Stimulated activated CD8-positive, alpha-beta memory T cell treated with anti-CD3 and anti-CD28 coated beads, Interleukin-7, amount 100 ng/mL, for 24 hours (primary cell): Measurements from ENCODE around the gene CHERP.
"Not testable (repeated sequence)": the region's sequence is repeated elsewhere in the genome, so short reads cannot be mapped to it uniquely, and the experiment has no call there.

Experiments used
- DNase-seq: peaks from one replicate; pipeline ENCODE4 v3.0.0-alpha.2; 2020; ENCODE audit warnings: low read depth

Gene CHERP

DNA sequence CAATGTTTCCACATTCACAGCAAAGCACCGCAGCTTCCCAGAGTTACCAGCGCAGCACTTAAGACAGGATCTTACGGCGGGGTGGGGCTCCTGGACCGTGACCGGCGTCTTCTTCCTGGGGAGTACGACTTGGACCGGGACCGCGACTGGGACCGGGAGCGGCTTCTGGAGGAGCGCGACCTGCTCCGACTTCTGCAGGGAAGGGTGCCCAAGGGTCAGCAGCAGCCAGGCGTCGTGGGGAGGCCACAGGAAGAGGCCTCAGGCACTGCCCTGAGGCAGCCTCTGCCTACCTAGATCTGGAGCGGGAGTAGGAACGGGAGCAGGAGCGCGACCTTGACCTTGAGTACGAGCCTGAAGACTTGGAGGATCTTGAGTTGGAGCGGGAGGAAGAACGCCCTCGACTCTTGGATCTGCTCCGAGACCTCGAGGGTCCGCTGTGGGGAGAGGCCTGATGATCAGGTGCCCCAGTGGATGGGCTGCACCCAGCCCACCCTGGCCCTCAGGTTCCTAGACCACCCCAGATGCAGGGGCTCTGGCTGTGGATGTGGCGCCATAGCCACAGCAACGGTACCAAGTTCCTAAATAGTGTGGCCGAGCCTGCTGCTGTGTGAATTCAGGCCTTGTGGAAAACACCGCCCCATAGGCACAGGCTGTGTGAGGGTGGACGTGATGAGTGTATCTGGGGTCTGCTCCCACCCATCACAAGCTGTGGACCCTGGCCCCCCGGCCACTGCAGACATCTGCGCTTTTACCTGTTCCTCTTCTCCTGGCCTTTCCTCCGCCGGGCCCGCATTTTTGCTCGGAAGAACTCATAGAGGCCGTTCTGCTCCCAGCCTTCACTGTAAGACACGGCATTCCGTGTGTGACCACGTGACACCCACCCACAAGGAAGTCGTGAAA lies 21.9 kb downstream of the CHERP start:
- DNase-seq, result no peak

DNA sequence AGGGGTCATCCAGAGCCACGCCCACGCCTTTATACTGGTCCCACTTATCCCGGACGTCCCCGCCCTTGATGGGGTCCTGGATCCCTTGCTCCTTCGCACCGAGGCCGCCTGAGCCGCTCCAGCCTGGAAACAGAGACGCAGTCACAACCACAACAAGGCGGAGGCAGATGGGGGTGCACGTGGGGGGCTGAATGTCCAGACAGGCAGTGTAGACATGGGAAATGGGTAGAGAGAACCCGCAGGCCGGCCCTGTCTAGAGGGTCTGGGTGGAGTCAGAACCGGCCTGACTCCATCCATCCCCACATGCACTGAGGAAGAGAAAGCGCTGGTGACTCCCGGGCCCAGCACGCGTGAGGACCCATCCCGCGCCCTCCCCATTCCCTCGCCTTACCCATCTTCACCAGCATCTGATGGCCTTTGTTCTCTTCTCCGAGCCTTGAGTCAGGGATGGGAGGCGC lies 23.0 kb downstream of the CHERP start:
- no peak for DNase-seq

DNA sequence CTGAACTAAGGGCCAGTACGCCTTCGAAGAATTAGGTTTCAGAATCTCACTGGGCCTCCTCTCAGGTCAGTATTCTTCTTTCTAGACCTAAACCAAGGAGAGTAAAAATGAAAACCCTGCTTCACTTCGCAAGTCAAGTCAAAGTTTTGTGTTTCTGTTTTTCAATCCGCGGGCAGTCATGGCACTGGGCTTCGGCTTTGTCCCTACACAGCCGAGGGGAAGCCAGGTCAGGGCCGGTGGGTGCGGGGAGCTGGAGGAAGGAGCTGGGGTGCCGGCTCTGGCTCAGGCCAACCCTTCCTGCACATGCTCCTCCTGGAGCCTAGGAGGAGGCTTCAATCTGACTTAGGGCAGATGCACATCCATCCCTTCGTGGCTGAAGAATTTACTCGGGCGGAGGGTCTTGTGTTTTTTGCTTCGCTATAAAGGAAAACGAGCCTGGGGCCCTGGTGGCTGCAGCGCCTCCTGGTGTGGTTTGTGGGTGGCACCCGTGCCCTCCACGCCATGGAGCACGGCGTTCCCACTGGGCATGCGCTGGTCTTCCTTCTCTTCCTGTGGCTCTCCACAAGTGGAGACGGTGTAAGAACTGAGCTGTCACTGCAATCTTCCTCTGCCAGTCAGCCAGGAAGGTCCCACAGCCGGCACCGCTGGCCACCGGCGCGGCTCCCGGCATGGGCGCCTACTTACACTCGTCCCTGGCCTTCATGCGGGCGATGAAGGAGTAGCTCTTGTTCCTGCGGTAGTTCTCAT lies 23.6 kb downstream of the CHERP start:
- no peak for DNase-seq

DNA sequence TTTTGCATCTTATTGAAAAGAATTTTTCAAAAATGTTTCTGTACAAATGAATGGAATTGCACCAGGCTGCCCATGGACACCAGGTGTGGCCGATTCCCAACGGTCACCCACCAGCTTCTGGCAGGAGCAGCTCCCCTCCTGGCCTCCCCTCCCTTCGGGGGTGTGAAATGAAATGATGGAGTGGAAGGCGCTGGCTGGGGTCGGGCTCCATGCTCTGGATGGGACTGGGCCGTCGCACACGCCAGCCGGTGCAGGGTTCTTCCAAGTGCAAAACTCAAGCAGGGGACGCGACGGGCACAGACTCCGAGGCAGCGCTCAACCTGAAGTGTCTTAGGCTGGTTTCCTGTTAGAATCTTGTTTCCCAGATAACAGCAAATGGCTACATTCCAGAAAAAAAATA lies 24.2 kb downstream of the CHERP start:
- DNase-seq, result no peak

DNA sequence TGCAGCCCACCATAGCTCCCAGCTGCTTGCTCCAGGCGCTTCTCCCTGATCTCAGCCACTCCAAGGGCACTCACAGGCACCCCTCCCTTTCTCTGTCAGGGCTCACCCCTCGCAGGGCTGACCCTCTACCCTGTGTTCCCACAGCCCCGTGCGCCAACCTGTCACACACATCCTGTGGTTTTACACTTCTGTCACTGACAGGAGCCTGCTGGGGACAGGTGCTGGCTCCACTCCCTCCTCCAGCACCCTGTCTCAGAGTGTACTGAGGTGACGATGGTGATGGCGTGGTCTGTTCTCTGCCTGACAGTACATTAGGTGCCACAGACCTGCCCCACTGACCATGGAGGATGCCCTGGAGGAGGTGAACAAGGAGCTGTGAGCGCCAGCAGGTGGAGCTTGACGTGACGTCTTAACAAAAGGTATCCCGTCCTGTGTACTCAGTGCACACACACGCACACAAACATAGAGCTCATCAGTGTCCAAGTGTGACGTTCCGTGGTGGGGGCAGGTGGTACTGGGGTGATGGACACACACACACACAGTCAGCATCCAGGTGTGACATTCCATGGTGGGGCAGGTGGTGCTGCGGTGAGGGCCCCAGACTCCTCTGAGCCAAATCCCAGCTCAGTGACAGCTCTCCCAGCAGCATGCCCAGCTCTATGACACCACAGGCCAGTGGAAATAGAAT lies 25.2 kb downstream of the CHERP start:
- DNase-seq, result no peak

DNA sequence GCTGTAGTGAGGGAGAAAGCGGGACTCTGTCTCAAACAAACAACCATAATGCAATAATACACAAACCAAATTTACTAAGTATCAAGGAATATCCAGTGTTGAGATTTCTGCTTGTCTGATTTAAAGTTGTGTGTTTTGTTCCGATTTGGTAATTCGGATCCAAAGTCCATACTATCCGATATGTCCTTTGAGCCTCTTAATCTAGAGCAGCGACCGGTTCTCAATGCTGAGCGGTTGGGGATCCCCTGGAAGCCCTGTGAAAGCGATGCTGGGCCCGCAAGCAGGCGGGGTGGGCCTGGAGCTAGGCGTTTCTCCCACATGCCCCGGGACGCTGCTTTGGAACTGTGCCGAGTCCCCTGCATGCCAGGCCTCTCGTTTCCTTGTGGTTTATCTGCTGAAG lies 25.9 kb downstream of the CHERP start:
- no peak for DNase-seq

DNA sequence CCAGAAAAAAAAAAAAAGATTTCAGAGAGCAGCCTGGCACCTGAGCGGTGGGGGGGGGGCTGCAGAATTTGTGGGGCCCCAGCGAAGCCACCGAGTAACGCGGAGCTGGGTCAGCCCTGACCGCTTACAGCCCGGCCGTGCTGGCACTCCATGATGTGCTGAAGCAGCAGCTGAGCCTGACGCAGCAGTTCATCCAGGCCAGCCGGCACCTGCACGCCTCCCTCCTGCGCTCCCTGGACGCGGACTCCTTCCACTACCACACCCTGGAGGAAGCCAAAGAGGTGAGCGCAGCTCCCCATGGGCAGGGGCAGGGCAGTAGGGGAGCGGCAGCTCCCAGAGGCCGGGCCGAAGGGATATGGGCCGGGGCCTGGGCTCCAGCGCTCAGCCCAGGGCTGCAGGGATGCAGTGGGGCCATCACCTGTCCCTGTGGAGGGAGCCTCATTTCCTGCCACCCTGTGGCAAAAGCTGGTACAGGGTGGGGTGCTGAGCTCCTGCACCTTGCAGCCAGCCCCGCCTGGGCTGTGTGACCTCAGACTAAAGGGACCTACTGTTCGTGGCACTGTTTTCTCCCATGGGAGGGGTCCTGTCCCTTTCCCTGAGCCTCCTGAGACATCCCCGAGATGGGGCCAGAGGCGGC lies 27.7 kb downstream of the CHERP start:
- DNase-seq, result no peak

DNA sequence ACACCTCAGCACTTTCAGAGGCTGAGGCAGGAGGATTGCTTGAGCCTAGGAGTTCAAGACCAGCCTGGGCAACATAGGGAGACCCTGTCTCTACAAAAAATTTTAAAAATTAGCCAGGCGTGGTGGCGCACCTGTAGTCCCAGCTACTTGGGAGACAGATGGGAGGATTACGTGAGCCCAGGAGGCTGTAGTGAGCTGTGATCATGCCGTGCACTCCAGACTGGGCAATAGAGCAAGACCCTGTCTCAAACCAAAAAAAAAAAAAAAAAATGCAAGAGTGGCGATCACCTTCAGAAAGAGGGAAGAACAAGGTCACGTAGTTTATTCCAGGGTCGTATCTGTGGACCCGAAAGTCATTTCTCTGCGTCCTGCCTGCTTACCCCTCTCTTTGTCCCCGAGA lies 29.6 kb downstream of the CHERP start:
- DNase-seq, result not testable (repeated sequence)

DNA sequence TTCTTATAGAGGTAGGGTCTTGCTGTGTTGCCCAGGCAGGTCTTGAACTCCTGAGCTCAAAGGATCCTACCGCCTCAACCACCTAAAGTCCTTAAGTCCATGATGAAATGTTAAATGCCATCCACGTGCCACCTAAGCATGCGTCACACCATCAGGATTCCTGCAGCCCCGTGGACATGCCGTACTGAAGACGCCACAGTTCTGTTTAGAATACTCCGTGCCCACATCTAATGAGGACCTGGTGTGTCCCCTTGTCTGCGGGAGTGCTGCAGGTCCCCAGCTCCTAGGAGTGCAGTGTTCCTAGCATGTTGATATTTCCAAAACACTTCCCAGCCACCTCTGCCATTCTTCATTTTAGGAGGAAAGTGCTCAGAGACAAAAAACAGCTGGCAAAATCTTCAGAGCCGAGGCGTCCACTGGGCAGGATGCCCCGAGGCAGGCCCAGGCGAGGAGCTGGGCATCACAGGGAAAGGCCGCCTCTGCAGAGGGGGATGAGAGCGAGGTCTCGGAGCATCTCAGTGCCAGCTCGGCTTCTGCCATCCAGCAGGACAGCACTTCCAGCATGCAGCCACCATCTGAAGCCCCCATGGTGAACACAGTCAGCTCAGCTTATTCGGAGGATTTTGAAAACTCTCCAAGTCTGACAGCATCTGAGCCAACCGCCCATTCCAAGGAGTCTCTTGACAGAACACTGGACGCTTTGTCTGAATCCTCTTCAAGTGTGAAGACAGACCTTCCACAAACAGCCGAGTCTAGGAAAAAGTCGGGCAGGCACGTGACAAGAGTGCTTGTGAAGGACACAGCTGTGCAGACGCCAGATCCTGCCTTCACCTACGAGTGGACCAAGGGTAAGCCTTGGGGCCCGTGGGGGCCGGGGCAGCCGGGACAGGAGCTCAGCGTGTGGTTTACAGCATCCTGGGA lies 32.8 kb downstream of the CHERP start:
- no peak for DNase-seq

DNA sequence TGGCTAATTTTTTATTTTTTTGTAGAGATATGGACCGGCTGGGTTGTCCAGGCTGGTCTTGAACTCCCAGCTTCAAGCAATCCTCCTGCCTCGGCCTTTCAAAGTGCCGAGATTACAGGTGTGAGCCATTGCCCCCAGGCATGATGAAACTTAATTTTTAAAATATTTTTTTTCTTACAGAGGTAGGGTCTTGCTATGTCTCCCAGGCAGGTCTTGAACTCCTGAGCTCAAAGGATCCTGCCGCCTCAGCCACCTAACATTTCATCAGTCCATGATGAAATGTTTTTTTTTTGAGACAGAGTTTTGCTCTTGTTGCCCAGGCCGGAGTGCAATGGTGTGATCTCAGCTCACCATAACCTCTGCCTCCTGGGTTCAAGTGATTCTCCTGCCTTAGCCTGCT lies 33.7 kb downstream of the CHERP start:
- no peak for DNase-seq

DNA sequence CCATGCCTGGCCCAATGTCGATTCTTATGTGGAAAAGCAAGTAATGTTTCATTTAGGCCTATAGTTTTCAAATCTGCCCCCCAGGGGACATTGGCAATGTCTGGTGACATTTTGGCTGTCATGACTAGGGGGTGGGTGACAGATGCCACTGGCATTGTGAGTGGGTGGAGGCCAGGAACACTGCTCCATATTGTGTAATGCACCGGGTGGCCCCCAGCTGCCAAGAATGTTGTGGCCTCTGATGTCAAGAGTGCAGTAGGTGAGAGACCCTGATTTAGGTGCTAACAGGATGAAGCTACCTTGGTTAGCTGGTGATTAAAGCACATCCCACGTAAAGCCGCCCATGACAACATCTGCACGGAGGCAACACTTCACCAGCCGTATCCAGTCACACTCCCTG lies 35.3 kb downstream of the CHERP start:
- DNase-seq, result no peak

DNA sequence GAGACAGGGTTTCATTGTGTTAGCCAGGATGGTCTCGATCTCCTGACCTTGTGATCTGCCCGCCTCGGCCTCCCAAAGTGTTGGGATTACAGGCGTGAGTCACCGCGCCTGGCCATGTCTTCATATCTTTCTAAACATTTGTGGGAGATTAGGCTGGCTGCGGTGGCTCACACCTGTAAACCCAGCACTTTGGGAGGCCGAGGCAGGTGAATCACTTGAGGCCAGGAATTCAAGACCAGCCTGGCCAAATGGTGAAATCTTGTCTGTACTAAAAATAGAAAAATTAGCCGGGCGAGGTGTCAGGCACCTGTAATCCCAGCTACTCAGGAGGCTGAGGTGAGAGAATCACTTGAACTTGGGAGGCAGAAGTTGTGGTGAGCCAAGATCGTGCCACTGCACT lies 36.1 kb downstream of the CHERP start:
- DNase-seq, result not testable (repeated sequence)

DNA sequence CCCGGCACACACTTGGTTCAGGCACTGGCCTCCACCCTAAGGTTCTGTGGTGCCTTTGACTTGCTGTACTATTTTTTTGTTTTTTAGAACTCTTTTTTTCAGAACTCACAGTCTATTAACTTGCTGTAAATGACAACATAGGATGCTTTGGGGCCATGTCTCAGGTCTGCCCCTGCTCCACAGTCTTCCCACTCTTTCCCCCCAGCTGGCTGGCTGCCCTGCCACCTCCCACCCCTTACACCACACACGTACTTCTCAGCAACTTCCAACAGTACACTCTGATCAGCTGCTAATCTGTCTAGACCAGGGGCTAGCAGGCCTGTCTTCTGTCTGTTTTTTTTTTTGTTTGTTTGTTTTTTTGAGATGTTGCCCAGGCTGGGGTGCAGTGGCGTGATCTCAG lies 38.0 kb downstream of the CHERP start:
- no peak for DNase-seq

DNA sequence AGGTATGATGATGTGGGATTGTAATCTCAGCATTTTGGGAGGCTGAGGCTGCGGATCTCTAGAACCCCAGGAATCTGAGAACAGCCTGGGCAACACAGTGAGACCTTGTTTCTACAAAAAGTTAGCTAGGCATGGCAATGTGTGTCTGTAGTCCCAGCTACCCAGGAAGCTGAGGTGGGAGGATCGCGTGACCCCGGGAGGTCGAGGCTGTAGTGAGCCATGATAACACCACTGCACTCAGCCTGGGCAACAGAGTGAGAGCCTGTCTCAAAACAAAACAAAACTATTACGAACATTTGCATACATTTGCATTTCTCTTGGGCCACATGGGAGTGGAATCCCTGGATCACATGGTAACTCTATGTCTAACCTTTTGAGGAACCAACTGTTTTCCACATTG lies 44.4 kb downstream of the CHERP start:
- no peak for DNase-seq

DNA sequence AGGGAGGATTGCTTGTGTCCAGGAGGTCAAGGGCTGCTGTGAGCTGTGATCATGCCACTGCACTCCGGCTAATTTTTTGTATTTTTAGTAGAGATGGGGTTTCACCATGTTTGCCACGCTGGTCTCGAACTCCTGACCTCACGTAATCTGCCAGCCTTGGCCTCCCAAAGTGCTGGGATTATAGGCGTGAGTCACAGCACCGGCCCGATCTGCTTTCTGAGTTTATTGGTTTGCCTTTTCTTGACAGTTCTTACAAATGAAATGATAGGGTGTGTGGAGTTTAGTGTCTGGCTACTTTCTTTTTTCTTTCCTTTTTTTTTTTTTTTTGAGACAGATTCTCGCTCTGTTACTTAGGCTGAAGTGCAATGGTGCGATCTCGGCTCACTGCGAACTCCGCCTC lies 45.2 kb downstream of the CHERP start:
- DNase-seq, result no peak

DNA sequence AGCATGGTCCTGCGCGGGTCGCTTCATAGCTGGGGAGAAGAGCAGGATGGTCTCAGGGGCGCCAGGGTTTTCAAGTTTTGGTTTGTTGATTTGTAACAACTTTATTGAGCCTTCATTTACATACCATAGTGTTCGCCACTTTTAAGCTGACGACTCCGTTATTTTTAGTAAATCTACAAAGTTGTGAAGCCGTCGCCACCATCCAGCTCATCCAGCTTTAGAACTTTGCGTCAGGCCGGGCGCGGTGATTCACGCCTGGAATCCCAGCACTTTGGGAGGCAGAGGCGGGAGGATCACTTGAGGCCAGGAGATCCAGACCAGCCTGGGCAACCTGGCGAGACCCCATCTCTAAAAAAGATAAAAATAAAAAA lies 45.6 kb downstream of the CHERP start:
- no peak for DNase-seq

DNA sequence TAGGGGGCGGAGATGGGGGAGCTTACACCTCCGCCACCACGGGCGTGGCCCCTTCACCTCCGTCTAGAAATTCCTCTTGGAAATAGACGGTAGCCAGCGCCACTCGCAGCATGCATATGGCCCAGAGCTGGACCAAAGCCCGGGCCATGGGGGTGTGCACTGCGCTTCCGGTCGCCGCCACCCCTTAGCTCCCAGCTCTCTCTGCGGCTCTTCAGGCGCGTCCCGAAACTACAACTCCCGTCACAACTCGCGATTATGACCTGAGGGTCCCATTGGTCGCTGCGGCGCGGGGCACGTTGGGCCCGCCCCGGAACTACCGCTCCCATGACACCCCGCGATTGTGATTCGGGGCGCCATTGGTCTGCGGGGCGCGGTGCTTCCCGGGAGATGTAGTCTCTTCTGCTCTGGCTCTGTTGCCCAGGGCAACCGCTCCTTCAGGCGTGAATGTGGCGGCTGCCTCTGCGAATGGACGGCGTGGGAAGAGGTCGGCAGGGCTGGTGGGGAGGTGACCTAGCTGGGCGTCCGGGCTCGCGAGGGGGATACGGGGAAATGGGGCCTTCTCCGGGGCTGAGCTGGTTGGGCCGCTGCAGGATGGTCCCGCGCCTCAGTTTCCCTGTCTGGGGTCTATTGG lies 46.1 kb downstream of the CHERP start, which contains the start of the genes C19orf44 and CALR3:
TSS of gene C19orf44 (plus strand) at position 413 of the 631 bp plus-strand sequence. CDS start 4,399 bp downstream, outside the sequence.
TSS of gene CALR3 (minus strand) at position 186 of the 631 bp plus-strand sequence. CDS start at position 148, 38 bp downstream.
- peak; percentile 94 for DNase-seq

DNA sequence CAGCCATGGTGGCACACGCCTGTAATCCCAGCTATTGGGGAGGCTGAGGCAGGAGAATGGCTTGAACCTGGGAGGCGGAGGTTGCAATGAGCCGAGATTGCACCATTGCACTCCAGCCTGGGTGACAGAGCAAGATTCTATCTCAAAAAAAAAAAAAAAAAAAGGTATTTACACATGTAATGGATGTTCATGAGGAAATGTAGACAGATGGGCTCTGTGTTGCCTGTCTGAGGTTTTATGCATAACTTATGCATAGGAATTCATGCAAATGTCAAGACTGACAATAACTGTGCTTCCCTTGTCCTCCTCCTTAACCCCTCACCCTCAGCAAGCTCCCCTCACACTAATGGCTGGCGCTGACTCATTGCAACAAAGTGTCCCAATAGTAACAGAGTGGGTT lies 55.8 kb downstream of the CHERP start:
- not testable (repeated sequence) for DNase-seq

DNA sequence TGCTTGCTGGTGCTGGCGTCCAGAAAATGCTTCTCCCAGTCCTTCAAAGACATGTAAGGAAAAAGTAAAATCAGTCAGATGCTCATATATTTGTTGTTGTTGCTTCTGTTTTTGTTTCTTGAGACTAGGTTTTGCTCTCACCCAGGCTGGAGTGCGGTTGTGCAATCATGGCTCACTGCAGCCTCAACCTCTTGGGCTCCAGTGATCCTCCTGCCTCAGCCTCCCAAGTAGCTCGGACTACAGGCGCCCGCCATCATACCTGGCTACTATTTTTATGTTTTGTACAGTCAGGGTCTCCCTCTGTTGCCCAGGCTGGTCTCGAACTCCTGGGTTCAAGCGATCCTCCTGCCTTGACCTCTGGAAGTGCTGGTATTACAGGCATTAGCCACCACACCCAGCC lies 59.5 kb downstream of the CHERP start:
- DNase-seq, result no peak

DNA sequence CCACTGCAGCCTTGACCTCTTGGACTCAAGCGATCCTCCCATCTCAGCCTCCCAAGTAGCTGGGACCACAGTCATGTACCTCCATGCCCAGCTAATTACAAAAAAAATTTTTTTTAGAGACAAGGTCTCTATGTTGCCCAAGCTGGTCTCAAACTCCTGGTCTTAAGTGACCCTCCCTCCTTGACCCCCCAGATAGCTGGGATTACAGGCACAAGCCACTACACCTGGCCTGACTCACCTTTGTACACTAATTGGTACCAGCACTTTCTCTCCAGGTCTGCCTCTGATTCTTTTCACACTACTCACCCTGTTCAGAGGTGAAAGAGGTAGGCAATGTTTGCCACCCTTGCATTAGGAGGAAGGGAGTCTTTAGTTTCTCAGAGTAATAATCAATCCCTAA lies 64.9 kb downstream of the CHERP start:
- DNase-seq, result no peak
